Motor neuron (in vitro differentiated cells): ENCODE data around the gene DVL3. TPM values are rescaled to one million over a fixed set of nuclear protein-coding genes. Genes with fewer than 3 reads are reported as not detected.
"Not testable (repeated sequence)": the region's sequence is repeated elsewhere in the genome, so short reads cannot be mapped to it uniquely, and the experiment has no call there.

Experiments
- ATAC-seq, 8 experiments: fragments of 200-7000 bp; cut with Tn5 transposase; replicated peaks in 6 of 8; 2 replicates each; pipeline ENCODE4 v1.8.0; 2021; ENCODE audit warnings: mild to moderate bottlenecking in 8 of 8, moderate library complexity in 8 of 8
- H3K27ac ChIP-seq, 2 donors: fragments of 250-450 bp; sonication (Bioruptor Pico); 2 replicates each; pipeline ENCODE4 v1.9.0; 2021; ENCODE audit warnings: antibody characterized with exemption in 2 of 2, mild to moderate bottlenecking in 2 of 2, moderate library complexity in 1 of 2
- H3K4me1 ChIP-seq, 2 donors: fragments of 250-450 bp; sonication (Bioruptor Pico); replicated peaks in 1 of 2; 2 replicates each; pipeline ENCODE4 v1.6.1; 2021; ENCODE audit warnings: antibody characterized with exemption in 2 of 2, mild to moderate bottlenecking in 2 of 2, moderate library complexity in 1 of 2
- H3K4me3 ChIP-seq, 5 donors: fragments of 250-450 bp; sonication (Bioruptor Pico); 2 replicates each; pipeline ENCODE4 v1.9.0; 2021; ENCODE audit warnings: antibody characterized with exemption in 5 of 5, mild to moderate bottlenecking in 5 of 5, moderate library complexity in 4 of 5
- WGBS, 10 experiments: fragments of 450-650 bp; shearing (Covaris generic); methylation state at CpG; one replicate each; pipeline ENCODE4 v1.0.0; 2022; 5-methylcytosine and 5-hydroxymethylcytosine counted together
- in situ Hi-C, 9 experiments: fragments of 400-800 bp; cut with MboI; loops; one replicate each; pipeline ENCODE4 v1.15.0; 2021; ENCODE audit warnings: low sequenced_read_pairs in 9 of 9, low pct_unique_long_range_greater_than_20kb in 2 of 9; ENCODE audit not compliant: unreplicated experiment in 9 of 9
- total RNA-seq, 8 experiments: library from RNA; unstranded; fragments of 300-600 nt; gene quantifications; 2 replicates each; pipeline versions ENCODE4 v1.2.3 to v1.2.4, GENCODE V29; 2022

DVL3 gene
- total RNA-seq, 8 experiments from 2014 or later, result 23.1 to 64.8 (median 34.6) TPM

DNA sequence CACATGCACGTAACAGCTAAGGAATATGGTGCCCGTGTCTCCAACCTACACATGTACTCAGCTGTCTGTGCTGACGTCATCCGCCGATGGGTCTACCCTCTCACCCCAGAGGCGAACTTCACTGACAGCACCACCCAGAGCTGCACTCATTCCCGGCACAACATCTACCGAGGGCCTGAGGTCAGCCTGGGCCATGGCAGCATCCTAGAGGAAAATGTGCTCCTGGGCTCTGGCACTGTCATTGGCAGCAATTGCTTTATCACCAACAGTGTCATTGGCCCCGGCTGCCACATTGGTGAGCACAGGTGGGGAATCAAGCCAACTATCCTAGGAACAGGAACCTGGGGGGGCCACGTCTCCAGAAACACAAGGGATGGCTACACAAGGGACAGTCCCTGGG, 14.7 kb upstream of the DVL3 start:
- peaks cover 5 to 9% of the 10 kb centered on the region in 2 donors for H3K4me1 ChIP-seq
- H3K4me3 ChIP-seq, result no peak overlapping the region
- no peak overlapping the region for H3K27ac ChIP-seq
- in situ Hi-C loops, result no loop called here
- no peak for ATAC-seq
- WGBS, 10 experiments, result 70 to 100% (median 99%) methylated on average over 1 to 9 of the region's 10 CpGs; no CpG with 5 or more reads in 2 of the 10 experiments

- Histone ChIP-seq H3K4me3 (no peak overlapping the region), H3K27ac (no peak overlapping the region), H3K4me1 (no peaks in the 10 kb centered on the region)
- WGBS, 10 experiments, result 80 to 100% (median 95%) methylated on average over 1 to 7 of the region's 7 CpGs; no CpG with 5 or more reads in 3 of the 10 experiments
- no peak for ATAC-seq
- in situ Hi-C loops, result no loop called here
Measured at GRCh38 chr3:184142199-184142598, 13.0 kb upstream of the DVL3 start.

GRCh38 chr3:184143327-184143726, 11.8 kb upstream of the DVL3 start:
- Histone ChIP-seq H3K27ac (no peak overlapping the region), H3K4me3 (no peak overlapping the region), H3K4me1 (no peaks in the 10 kb centered on the region)
- WGBS, 10 experiments, result 90 to 100% (median 97%) methylated on average over 1 to 3 of the region's 3 CpGs; no CpG with 5 or more reads in 6 of the 10 experiments
- in situ Hi-C loops, result no loop called here
- ATAC-seq, result no peak

DNA sequence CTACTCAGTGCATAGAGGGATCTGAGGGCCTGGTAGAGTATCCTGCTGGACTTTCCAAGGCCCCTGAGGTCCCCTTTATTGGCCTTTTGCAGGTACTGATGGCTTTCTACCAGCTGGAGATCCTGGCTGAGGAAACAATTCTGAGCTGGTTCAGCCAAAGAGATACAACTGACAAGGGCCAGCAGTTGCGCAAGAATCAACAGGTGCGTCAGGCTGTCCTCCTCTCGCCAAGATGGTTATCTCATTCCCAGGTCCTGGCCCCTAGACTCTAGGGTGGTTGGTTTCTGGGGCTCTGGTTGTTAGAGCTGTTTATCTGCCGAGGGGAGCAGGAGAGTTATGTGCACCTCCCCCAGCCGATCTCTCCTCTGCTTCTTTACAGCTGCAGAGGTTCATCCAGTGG, 10.7 kb upstream of the DVL3 start:
- no peaks in the 10 kb centered on the region for H3K4me1 ChIP-seq
- in situ Hi-C loops, result no loop called here
- no peak overlapping the region for H3K4me3 ChIP-seq
- ATAC-seq, result no peak
- 94 to 100% (median 99%) methylated on average over 2 to 5 of the region's 5 CpGs; no CpG with 5 or more reads in 6 of the 10 experiments for WGBS, 10 experiments
- H3K27ac ChIP-seq, result no peak overlapping the region

- Histone ChIP-seq H3K4me3 (no peak overlapping the region), H3K27ac (no peak overlapping the region)
- in situ Hi-C loops, result no loop called here
Measured at GRCh38 chr3:184145111-184145524, 10.1 kb upstream of the DVL3 start.

DNA sequence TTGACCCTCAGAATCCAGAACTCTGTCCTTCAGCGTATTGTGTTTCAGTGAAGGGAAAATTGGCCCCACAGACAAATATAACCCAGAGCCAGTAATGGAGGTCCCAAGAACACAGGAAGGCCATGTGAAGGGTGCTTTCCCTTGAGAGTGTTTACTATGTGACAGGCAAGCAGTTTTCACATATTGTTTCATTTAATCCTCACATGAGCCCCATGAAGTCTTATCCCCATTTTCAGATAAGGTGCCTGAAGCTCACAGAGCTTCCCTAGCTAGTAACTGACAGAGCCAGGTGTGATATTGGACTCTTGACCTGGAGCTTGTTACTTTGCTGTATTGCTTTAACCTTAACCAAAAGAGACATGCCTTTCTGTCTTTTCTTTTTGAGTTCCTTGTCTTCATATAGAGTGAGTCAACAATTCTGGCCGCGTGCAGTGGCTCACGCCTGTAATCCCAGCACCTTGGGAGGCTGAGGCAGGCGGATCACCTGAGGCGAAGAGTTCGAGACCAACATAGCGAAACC, 9.4 kb upstream of the DVL3 start:
- in situ Hi-C loops, result no loop called here
- 60 to 100% (median 86%) methylated on average over 1 to 8 of the region's 8 CpGs; no CpG with 5 or more reads in 2 of the 10 experiments for WGBS, 10 experiments
- H3K4me3 ChIP-seq, result no peak overlapping the region
- no peaks in the 10 kb centered on the region for H3K4me1 ChIP-seq
- ATAC-seq, result no peak
- H3K27ac ChIP-seq, result no peak overlapping the region

More at GRCh38 chr3:184145111-184145524, 10.1 kb upstream of the DVL3 start:
- ATAC-seq, result peak; percentile 63 to 97 (median 80)
- WGBS, 10 experiments, result 50 to 100% (median 80%) methylated on average over 1 to 4 of the region's 4 CpGs; no CpG with 5 or more reads in 5 of the 10 experiments
- no peaks in the 10 kb centered on the region for H3K4me1 ChIP-seq

- 80 to 100% (median 89%) methylated on average over 1 to 3 of the region's 3 CpGs; no CpG with 5 or more reads in 2 of the 10 experiments for WGBS, 10 experiments
- in situ Hi-C loops, result no loop called here
- H3K4me3 ChIP-seq, result no peak overlapping the region
- no peaks in the 10 kb centered on the region for H3K4me1 ChIP-seq
- ATAC-seq, result no peak
- H3K27ac ChIP-seq, result no peak overlapping the region
Measured at GRCh38 chr3:184148076-184148475, 7.1 kb upstream of the DVL3 start.

GRCh38 chr3:184149123-184149522, 6.1 kb upstream of the DVL3 start:
- in situ Hi-C loops, result no loop called here
- Histone ChIP-seq H3K27ac (no peak overlapping the region), H3K4me3 (no peak overlapping the region), H3K4me1 (peaks cover under 1 to 7% of the 10 kb centered on the region in 2 donors)
- ATAC-seq, result no peak
- WGBS, 10 experiments, result 75 to 100% (median 95%) methylated on average over 1 to 6 of the region's 6 CpGs

DNA sequence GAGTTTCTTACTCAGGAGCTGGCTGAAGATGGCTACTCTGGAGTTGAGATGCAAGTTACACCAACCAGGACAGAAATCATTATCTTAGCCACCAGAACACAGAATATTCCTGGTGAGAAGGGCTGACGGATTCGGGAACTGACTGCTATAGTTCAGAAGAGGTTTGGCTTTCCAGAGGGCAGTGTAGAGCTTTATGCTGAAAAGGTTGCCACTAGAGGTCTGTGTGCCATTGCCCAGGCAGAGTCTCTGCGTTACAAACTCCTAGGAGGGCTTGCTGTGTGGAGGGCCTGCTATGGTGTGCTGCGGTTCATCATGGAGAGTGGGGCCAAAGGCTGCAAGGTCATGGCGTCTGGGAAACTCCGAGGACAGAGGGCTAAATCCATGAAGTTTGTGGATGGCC, 5.4 kb upstream of the DVL3 start:
- peak in 3 of 8 experiments; percentile 34 to 75 (median 44) for ATAC-seq

GRCh38 chr3:184155644-184156521, 706 bp downstream of the DVL3 start:
- 0% methylated on average over 2 to 17 of the region's 47 CpGs; no CpG with 5 or more reads in 5 of the 10 experiments for WGBS, 10 experiments
- Histone ChIP-seq H3K4me1 (peaks cover 15 to 19% of the 10 kb centered on the region in 2 donors), H3K27ac (peak overlapping the region; percentile 89 to 92), H3K4me3 (peak overlapping the region; percentile 61 to 85 (median 74))
- peak; percentile 16 to 36 (median 29) for ATAC-seq
- in situ Hi-C loops, result no loop called here

More for the DNA sequence above, 5.4 kb upstream of the DVL3 start:
- H3K27ac ChIP-seq, H3K4me1 ChIP-seq, in situ Hi-C loops, H3K4me3 ChIP-seq: not testable (repeated sequence)
- 30 to 71% (median 50%) methylated on average over 2 of the region's 6 CpGs; no CpG with 5 or more reads in 7 of the 10 experiments for WGBS, 10 experiments

DNA sequence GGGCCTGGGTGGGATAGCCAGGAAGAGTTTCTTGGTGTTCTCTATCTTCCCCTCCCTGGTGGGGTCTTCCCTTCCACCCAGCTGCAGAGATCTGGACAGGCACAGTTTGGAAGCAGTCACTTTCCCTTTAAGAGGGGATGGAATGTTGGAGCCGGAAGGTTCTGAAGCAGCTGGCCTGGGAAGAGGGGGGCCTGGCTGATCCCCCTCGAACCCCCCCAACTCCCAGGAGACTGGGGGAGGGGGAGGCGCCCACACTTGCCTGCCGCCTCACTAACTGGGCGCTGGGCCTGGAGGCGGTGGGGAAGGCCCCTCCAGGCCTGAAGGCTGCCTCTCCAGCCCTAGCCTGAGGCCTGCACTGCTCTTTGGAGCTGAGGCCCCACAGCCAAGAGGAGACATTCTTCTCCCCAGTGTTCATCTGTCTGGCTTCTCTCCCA, 1.4 kb downstream of the DVL3 start:
- in situ Hi-C loops, result no loop called here
- peak overlapping the region; percentile 89 to 92 for H3K27ac ChIP-seq
- peak; percentile 8 to 72 (median 61) for ATAC-seq

DNA sequence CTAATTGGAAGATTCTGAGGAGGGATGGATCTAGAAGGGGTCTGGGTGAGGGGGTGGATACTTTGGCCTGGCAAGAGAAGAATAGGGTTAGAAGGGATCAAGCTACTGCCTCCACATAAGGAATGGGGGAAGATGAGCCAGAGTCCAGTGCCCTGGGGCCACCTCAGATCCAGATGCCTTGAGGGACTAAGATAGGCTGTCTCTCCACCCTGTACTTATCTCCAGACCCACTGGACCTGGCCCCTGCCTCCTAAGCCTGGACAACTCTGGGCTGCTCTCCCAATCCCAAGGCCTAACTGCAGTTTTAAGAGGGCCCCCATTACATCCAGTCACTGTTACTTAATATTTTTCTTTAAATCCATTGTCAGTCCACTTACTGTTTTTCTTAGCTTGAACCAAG, 2.0 kb downstream of the DVL3 start:
- Histone ChIP-seq H3K27ac (peak overlapping the region; percentile 89 to 92), H3K4me1 (peaks cover 15 to 19% of the 10 kb centered on the region in 2 donors), H3K4me3 (peak overlapping the region; percentile 61 to 85 (median 74))
- in situ Hi-C loops, result no loop called here
- ATAC-seq, result no peak

More for the DNA sequence above, 1.4 kb downstream of the DVL3 start:
- Histone ChIP-seq H3K4me3 (peak overlapping the region; percentile 61 to 85 (median 74)), H3K4me1 (peaks cover 15 to 19% of the 10 kb centered on the region in 2 donors)
- 0% methylated on average over 1 to 4 of the region's 6 CpGs; no CpG with 5 or more reads in 8 of the 10 experiments for WGBS, 10 experiments

DNA sequence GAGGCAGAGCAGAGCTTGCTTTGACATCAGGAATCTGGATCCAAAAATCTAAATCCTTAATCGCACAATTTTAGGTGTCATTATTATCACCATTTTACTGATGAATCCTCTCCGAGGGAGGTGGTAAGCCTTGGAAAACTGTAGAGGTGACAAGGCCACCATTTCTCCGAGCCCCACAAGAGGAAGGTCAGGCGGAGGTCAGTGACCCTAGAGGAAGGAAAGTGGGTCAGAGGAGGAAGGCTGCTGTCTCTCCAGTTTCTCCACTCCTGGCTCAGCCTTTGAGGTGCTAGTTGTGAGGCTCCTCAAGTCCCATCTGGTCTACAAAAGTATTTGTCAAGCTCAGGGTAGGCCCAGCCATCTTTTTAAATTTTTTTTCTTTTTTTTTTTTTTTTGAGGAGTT, 3.2 kb downstream of the DVL3 start:
- Histone ChIP-seq H3K4me1 (peaks cover 15 to 17% of the 10 kb centered on the region in 2 donors), H3K27ac (no peak overlapping the region), H3K4me3 (no peak overlapping the region)
- in situ Hi-C loops, result no loop called here
- ATAC-seq, result no peak
- 62 to 100% (median 87%) methylated on average over 1 to 4 of the region's 4 CpGs; no CpG with 5 or more reads in 3 of the 10 experiments for WGBS, 10 experiments
